NCI-H2196 (cell line): Measurements from ENCODE around the gene NUF2.
"Not testable (repeated sequence)": the region's sequence is repeated elsewhere in the genome, so short reads cannot be mapped to it uniquely, and the experiment has no call there.

Source experiments
- DNase-seq: peaks from one replicate; lab custom pipeline; 2025; ENCODE audit not compliant: unreplicated experiment; lab: John Stamatoyannopoulos, UW

Gene NUF2

GRCh38 chr1:163331116-163331515 lies 9.4 kb downstream of the NUF2 start:
- DNase-seq: no peak

- no peak for DNase-seq
Observed at GRCh38 chr1:163335216-163335615, 13.5 kb downstream of the NUF2 start.

GRCh38 chr1:163337631-163338030 lies 15.9 kb downstream of the NUF2 start:
- no peak for DNase-seq

GRCh38 chr1:163346326-163346870 lies 24.6 kb downstream of the NUF2 start:
- DNase-seq: no peak

GRCh38 chr1:163347106-163347505 lies 25.4 kb downstream of the NUF2 start:
- no peak for DNase-seq

GRCh38 chr1:163351912-163352311 lies 30.2 kb downstream of the NUF2 start:
- DNase-seq: no peak

GRCh38 chr1:163357378-163357777 lies 35.6 kb downstream of the NUF2 start:
- no peak for DNase-seq

GRCh38 chr1:163358172-163358571 lies 36.4 kb downstream of the NUF2 start:
- DNase-seq: not testable (repeated sequence)

- peak; percentile 44 for DNase-seq
Observed at GRCh38 chr1:163361123-163361934, 39.6 kb downstream of the NUF2 start.

- DNase-seq: no peak
Observed at GRCh38 chr1:163365186-163365585, 43.4 kb downstream of the NUF2 start.

GRCh38 chr1:163366555-163366954 lies 44.8 kb downstream of the NUF2 start:
- no peak for DNase-seq

- DNase-seq: no peak
Observed at GRCh38 chr1:163367721-163368120, 46.0 kb downstream of the NUF2 start.

- DNase-seq: no peak
Observed at GRCh38 chr1:163372576-163372975, 50.8 kb downstream of the NUF2 start.

GRCh38 chr1:163378554-163378953 lies 56.8 kb downstream of the NUF2 start:
- no peak for DNase-seq

- DNase-seq: no peak
Observed at GRCh38 chr1:163379801-163380200, 58.0 kb downstream of the NUF2 start.

- DNase-seq: no peak
Observed at GRCh38 chr1:163381487-163382184, 59.9 kb downstream of the NUF2 start.

GRCh38 chr1:163382395-163382794 lies 60.6 kb downstream of the NUF2 start:
- no peak for DNase-seq

- no peak for DNase-seq
Observed at GRCh38 chr1:163387146-163387545, 65.4 kb downstream of the NUF2 start.

- DNase-seq: no peak
Observed at GRCh38 chr1:163388970-163389369, 67.2 kb downstream of the NUF2 start.

GRCh38 chr1:163395790-163396189 lies 74.0 kb downstream of the NUF2 start:
- no peak for DNase-seq

GRCh38 chr1:163397451-163398200 lies 75.9 kb downstream of the NUF2 start:
- DNase-seq: no peak
